Natural killer cell (primary cell): ENCODE data around the gene TRRAP. TPM values are rescaled to one million over a fixed set of nuclear protein-coding genes. Genes with fewer than 3 reads are reported as not detected.

Experiments
- ATAC-seq, 3 donors: fragments of 150-1000 bp in 2 of 3; fragments of 200-7000 bp in 1 of 3; cut with Tn5 transposase; 1 replicate in 1 of 3; 2 replicates in 2 of 3; pipeline ENCODE4 v1.10.0; 2021; ENCODE audit warnings: mild to moderate bottlenecking in 2 of 3, moderate library complexity in 2 of 3
- DNase-seq, 2 donors: peaks; one replicate each; pipeline versions ENCODE4 v3.0.0 to v3.0.0-alpha.2; 2013 to 2021; ENCODE audit warnings: mixed read lengths in 1 of 2
- H3K27ac ChIP-seq: one replicate; pipeline ENCODE4 v1.5.1; 2013; ENCODE audit warnings: mild to moderate bottlenecking, low read length
- H3K27me3 ChIP-seq: one replicate; pipeline ENCODE4 v1.6.1; 2013; ENCODE audit warnings: low read length; ENCODE audit not compliant: control insufficient read depth, insufficient read depth
- H3K36me3 ChIP-seq: one replicate; pipeline ENCODE4 v1.6.1; 2013; ENCODE audit warnings: low read length; ENCODE audit not compliant: control insufficient read depth, insufficient read depth
- H3K4me1 ChIP-seq: one replicate; pipeline ENCODE4 v1.6.1; 2013; ENCODE audit warnings: low read length; ENCODE audit not compliant: control insufficient read depth, insufficient read depth
- H3K4me3 ChIP-seq: one replicate; pipeline ENCODE4 v1.5.1; 2013; ENCODE audit warnings: low read length
- H3K9me3 ChIP-seq: one replicate; pipeline ENCODE4 v1.6.1; 2013; ENCODE audit warnings: low read length; ENCODE audit not compliant: control insufficient read depth, insufficient read depth
- H3K27ac Mint-ChIP-seq, 2 donors: one replicate each; pipeline ENCODE4 v1.8.0; 2022; ENCODE audit warnings: mild to moderate bottlenecking in 2 of 2, mixed read lengths in 2 of 2, moderate library complexity in 1 of 2
- H3K27me3 Mint-ChIP-seq, 2 donors: one replicate each; pipeline ENCODE4 v1.8.0; 2022; ENCODE audit warnings: low read depth in 2 of 2, mixed read lengths in 2 of 2
- H3K36me3 Mint-ChIP-seq: one replicate; pipeline ENCODE4 v1.8.0; 2022; ENCODE audit warnings: mixed read lengths
- H3K4me1 Mint-ChIP-seq, 2 donors: one replicate each; pipeline ENCODE4 v1.8.0; 2022; ENCODE audit warnings: mixed read lengths in 2 of 2
- H3K4me3 Mint-ChIP-seq: one replicate; pipeline ENCODE4 v1.8.0; 2022; ENCODE audit warnings: mild to moderate bottlenecking, moderate library complexity, mixed read lengths
- H3K9me3 Mint-ChIP-seq, 2 donors: one replicate each; pipeline ENCODE4 v1.8.0; 2022; ENCODE audit warnings: mixed read lengths in 2 of 2
- WGBS: methylation state at CpG from one replicate; pipeline ENCODE4 v1.1.7; 2013; ENCODE audit warnings: missing lambda C conversion rate; ENCODE audit not compliant: insufficient coverage; 5-methylcytosine and 5-hydroxymethylcytosine counted together
- intact Hi-C: fragments of 100-400 bp; cut with micrococcal nuclease; formaldehyde crosslinking; loops from one replicate; pipeline ENCODE4 v1.14.2; 2022
- total RNA-seq, 4 donors: library from RNA; stranded (reverse); fragments of 120-200 nt in 1 of 4; gene quantifications; one replicate each; pipeline versions ENCODE4 v1.2.3 to v1.2.4, GENCODE V29; 2013 to 2022
- TF ChIP-seq, protein P1 (sequence below): fragments of 200-600 bp; IDR thresholded peaks from one replicate; pipeline ENCODE4 v1.8.0; 2022; ENCODE audit warnings: antibody characterized with exemption

Gene TRRAP
- total RNA-seq, 3 donors from 2014 or later (not counting 1 experiment from before 2014, with no cell fraction given) = 45.4 to 62.9 (median 62.4) TPM

DNA sequence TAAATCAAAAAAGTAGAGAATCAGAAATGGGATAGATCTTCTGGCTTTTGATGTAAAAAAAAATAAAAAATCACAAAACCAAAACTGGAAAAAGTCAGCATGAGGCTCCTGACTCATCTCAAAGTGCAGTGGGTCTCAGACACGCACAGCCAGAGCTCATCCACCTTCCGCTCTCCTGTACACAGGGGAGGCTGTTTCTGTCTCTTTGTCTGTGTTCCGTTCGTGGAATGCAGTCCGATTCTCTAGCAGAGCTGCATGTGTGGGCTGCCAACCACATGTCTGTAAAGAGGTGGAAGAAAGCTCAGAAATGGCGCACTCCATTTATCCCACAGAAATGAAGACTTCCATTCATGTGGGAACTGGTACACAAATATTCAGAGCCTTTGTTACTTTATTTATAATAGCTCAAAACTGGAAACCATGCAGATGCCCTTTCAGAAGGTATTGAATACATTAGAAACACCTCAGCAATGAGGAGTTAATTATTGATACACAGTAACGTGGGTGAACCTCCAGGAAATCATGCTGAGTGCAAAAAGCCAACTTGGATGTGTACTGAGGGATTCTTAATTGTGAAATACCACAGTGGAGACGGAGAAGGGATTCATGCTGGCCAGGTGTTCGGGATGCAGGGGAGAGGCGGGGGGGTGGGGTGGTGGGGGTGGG, 123.3 kb downstream of the TRRAP start:
- 97% methylated on average over 9 of the region's 10 CpGs for WGBS
- intact Hi-C loops = no loop called here
- peak overlapping the region; percentile 21 to 36 for H3K27ac Mint-ChIP-seq
- no peaks in the 10 kb centered on the region for H3K27me3 Mint-ChIP-seq
- Histone ChIP-seq H3K36me3 (peaks cover 67% of the 10 kb centered on the region), H3K4me1 (no peaks in the 10 kb centered on the region), H3K27me3 (no peaks in the 10 kb centered on the region), H3K4me3 (no peak overlapping the region), H3K27ac (no peak overlapping the region), H3K9me3 (no peaks in the 10 kb centered on the region)
- TF ChIP-seq, protein P1, sequence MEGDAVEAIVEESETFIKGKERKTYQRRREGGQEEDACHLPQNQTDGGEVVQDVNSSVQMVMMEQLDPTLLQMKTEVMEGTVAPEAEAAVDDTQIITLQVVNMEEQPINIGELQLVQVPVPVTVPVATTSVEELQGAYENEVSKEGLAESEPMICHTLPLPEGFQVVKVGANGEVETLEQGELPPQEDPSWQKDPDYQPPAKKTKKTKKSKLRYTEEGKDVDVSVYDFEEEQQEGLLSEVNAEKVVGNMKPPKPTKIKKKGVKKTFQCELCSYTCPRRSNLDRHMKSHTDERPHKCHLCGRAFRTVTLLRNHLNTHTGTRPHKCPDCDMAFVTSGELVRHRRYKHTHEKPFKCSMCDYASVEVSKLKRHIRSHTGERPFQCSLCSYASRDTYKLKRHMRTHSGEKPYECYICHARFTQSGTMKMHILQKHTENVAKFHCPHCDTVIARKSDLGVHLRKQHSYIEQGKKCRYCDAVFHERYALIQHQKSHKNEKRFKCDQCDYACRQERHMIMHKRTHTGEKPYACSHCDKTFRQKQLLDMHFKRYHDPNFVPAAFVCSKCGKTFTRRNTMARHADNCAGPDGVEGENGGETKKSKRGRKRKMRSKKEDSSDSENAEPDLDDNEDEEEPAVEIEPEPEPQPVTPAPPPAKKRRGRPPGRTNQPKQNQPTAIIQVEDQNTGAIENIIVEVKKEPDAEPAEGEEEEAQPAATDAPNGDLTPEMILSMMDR = no peak
- no peaks in the 10 kb centered on the region for H3K9me3 Mint-ChIP-seq
- H3K4me3 Mint-ChIP-seq = no peak overlapping the region
- DNase-seq (no peak), ATAC-seq (no peak)
- H3K4me1 Mint-ChIP-seq = peaks cover 5 to 8% of the 10 kb centered on the region in 2 donors
- H3K36me3 Mint-ChIP-seq = no peaks in the 10 kb centered on the region

DNA sequence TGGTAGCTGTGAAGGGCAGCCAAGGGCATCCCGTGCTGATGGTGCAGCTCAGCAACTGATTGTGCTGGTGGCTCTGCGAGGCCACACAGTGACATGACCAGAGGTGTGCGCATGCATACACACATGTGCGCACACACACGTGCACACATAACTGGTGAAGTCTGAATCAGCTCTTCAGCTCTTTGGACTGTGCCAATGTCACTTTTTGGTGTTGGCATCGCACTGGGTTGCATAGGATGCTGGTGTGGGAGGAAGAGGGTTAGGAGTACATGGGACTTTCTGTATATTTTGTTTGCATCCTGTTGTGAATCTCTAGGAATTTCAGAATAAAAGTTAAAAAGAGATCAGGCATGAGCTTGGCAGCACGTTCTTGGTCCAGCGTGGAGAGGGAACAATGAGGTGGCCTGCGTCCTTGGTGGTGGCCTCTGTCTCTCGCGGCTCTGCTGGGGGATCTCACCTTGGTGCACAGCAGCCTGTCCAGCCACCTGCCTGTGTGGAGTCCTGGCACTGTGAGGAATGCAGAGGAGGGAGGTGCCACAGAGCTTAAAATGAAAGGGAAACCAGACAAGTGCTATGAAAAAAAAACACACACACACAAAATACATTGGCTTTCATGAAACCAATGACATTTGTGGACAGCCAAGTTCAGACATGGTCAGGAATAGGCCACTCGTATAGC, 124.0 kb downstream of the TRRAP start:
- H3K4me1 ChIP-seq = no peaks in the 10 kb centered on the region
- Mint-ChIP-seq H3K36me3 (no peaks in the 10 kb centered on the region), H3K27ac (peak overlapping the region; percentile 21 to 36), H3K4me3 (no peak overlapping the region), H3K27me3 (no peaks in the 10 kb centered on the region), H3K4me1 (peaks cover 5 to 8% of the 10 kb centered on the region in 2 donors), H3K9me3 (no peaks in the 10 kb centered on the region)
- no peaks in the 10 kb centered on the region for H3K9me3 ChIP-seq
- 94% methylated on average over 12 of the region's 12 CpGs for WGBS
- TF ChIP-seq, protein P1 = no peak
- H3K4me3 ChIP-seq = no peak overlapping the region
- H3K36me3 ChIP-seq = peaks cover 69% of the 10 kb centered on the region
- no peak for ATAC-seq
- intact Hi-C loops = no loop called here
- no peak for DNase-seq
- no peaks in the 10 kb centered on the region for H3K27me3 ChIP-seq
- no peak overlapping the region for H3K27ac ChIP-seq

DNA sequence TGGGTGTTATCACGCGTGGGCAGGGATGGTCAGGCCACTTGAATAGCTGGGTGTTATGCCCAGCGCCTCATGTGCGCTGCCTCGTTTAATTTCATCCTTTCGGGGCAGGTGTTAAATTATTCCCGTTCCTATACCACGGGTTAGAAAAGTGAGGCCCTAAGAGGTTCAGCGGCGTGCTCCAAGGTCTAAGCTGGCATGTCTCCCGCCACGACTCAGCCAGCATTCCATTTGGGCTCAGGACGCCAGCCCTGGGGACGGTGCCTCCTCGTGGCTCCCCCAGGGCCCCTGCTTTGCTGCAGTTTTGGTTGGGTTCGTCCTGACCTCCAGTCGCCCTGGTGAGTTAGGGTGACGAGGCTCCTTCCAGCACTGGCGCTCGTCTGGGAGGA, 124.5 kb downstream of the TRRAP start:
- ATAC-seq (no peak), DNase-seq (no peak)
- H3K27me3 ChIP-seq = no peaks in the 10 kb centered on the region
- peaks cover 66% of the 10 kb centered on the region for H3K36me3 ChIP-seq
- H3K27ac ChIP-seq = no peak overlapping the region
- H3K4me3 ChIP-seq = no peak overlapping the region
- Mint-ChIP-seq H3K4me1 (peaks cover 5 to 8% of the 10 kb centered on the region in 2 donors), H3K4me3 (no peak overlapping the region), H3K9me3 (no peaks in the 10 kb centered on the region), H3K27ac (peak overlapping the region in 1 of 2 donors; percentile 21), H3K27me3 (no peaks in the 10 kb centered on the region), H3K36me3 (no peaks in the 10 kb centered on the region)
- TF ChIP-seq, protein P1 = no peak
- no peaks in the 10 kb centered on the region for H3K9me3 ChIP-seq
- H3K4me1 ChIP-seq = no peaks in the 10 kb centered on the region
- intact Hi-C loops = no loop called here
- 92% methylated on average over 20 of the region's 20 CpGs for WGBS
